CD1c-positive myeloid dendritic cell (primary cell): ENCODE data around the gene SLC24A3.

Source experiments
- DNase-seq: peaks from one replicate; pipeline ENCODE4 v3.0.0-alpha.2; 2016; ENCODE audit errors: extremely low spot score

Gene SLC24A3

DNA sequence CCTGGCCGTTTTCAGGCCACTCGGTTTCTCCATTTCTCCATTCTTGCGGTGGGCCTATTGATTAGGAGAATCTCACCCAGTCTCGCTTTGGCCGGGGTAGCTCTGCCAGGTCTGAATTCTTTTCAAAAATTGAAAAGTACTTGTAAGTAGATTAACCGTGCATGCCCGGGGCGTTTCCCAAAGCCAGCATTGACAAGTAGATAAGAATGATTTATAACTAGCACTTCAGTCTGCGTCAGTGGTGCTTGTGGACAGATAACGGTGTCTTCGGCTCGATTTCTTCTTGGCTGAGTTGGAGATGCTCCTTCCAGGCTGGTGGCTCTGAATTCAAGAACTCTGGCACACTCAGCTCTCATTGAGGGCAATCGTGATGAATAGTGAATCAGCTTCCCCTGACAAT is 29.0 kb downstream of the SLC24A3 start:
- no peak for DNase-seq

GRCh38 chr20:19244291-19244690 is 31.8 kb downstream of the SLC24A3 start:
- no peak for DNase-seq

DNA sequence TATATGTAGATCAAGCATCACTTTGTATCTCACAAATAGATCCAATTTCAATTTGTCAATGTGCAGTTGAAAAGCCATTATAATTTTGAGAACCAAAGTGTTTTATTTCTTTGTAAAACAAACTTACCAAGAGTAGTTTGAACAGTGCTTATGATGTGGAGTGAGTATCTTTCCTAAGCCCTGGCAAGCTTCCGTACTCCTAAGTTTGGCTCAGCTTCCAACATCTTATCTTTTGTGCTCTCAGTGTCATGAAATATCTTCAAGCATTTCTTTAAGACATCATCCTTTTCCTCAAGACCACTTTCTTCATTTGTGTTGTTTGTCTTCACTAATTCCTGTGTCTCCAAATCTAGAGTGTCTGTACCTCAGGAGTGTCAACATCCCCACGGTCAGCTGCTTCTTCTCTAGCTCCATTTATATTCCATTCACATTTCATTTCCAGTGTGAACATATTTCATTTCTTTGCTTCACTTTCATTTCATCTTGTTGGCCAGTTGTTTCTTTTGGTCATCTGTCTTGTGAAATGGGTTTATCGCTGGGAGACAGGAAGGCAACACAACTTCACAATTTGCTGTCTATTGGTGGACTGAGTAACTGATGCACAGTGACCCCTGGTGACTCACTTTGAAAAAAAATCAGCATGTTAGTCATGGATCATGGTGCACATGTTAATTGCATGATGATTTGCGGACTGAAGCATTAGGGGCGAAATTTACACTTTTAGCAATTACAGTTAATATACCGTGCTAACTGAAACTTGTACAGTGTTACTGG is 36.9 kb downstream of the SLC24A3 start:
- DNase-seq: peak; percentile 38

DNA sequence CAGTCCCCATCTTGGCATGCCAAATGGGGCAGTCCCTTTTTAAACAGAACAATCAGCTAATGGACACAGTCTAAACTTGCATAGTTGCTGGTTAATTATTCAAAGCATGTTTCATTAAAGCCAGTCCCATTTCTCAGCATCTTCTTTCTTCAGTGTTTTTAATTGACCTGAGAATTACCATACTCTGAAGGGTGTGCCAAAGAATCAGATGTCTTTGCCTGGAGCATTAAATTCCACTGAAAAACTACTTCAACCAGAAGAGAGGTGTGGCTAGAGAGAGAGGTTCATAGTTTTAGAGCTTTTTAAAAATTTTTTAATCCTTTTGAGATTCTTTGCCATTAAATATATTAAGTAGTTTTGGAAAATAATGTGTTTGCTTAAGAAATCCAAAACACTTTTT is 37.9 kb downstream of the SLC24A3 start:
- DNase-seq: no peak

- DNase-seq: no peak
Observed at GRCh38 chr20:19251506-19251905, 39.1 kb downstream of the SLC24A3 start.

GRCh38 chr20:19251958-19252357 is 39.5 kb downstream of the SLC24A3 start:
- no peak for DNase-seq

DNA sequence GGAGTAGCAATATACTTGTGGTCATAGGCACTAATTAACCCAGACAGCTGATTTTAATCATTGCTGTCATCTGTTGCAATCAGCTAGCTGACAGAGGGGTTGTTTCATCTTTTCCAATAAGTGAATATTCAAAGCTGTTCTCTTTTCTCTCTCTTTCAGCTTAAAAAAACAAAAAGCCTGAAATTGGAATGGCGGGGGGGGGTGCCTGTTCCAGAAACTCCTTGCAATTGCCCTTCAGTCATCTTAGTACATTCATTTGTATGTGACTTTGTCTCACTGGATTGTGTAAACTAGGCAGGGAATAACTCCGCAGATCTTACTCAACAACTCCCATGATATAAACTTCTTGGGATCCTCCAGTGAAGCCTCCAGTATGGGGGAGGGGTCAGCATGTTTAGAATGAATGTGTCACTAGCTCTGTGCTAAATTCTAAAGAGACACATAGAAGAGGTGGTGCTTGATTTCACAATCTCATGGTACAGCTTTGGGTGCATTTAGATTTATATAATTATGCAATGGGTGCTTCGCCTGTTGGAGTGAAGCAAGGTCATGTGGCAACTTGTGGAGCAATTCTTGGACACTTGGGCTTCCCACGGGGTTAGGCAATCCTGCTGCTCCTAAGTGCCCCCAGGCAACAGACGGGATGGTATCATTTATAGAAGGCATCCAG is 40.1 kb downstream of the SLC24A3 start:
- peak; percentile 67 for DNase-seq

DNA sequence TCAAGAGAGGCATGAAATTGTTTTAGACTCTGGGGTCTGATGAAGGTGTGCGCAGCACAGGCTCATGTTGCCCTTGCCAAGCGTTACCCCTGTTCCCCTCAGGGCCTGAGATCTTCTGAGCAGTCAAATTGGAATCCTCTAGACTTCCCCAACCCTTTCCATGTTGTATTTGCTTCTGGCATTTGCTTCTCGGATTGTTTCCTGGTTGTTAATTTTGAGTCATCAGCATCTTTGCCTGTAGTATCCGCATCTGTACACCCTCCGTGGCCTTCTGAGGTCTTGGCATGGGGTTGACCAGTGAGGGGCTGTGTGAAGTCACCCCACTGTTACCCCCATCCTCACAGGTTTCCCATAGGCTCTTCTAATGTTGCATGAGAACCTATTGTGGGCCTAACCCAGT is 40.9 kb downstream of the SLC24A3 start:
- no peak for DNase-seq

GRCh38 chr20:19253916-19254820 is 41.7 kb downstream of the SLC24A3 start:
- DNase-seq: no peak

DNA sequence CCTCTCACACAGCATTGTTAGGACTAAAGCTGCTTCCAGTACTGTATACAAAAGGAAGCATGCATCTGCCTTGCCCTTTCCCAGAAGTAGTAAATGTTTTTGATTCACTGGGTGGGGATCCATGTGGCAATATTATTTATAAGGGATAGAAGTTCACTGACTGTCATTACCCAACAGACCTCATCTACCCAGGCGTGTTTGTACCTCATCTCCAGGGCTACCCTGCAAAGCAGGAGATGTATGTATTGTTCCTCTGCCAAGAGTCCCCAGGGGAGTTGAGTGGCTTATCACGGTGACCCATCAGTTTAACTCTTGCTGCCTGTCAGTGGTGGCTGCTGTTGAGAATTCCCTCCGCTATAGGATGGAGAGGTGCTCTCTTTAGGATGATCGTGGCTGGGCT is 42.5 kb downstream of the SLC24A3 start:
- DNase-seq: no peak

DNA sequence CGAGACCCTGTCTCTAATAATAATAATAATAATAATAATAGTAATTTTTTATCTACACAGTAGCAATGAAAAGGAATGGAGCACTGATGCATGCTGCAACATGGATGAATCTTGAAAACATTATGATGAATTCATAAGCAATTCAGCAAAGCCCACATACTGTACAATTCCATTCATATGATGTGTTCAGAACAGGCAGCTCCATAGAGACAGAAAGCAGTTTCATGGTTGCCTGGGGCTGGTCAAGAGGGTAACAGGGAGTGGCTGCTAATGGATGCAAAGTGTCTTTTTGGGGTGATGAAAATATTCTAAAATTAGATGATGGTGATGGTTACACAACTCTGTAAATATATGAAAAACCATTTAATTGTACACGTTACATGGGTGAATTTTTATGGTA is 43.6 kb downstream of the SLC24A3 start:
- no peak for DNase-seq

DNA sequence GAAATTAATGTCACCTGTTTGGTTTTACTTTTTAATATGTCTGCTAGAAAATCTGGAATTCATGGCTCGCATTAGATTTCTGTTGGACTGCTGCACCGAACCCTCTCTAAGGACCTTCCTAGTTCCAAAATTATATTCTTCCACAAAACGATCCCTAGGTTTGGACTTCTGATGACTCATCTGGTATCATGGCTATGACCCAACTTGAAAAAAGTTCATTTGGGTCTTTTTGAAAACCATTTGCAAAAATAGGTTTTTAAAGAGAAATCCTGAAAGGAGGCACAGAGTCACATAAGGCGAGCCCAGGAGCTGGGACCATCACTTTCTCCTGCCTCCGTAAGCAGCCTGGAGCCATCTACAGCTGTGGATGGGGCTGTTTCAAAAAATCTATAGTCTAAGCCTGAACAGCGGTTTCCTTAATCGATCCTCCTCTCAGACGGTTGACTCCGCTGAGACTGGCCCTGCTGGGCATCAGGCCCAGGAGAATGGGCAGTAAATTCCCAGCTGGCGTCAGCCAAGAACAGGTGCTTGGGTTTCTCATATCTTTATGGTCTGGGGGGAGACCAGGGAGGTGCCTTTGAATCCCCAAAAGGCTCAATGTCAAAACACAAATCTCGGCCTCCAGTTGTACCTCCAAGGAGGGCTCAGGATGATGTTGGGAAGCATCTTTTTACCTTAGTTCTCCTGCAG is 44.6 kb downstream of the SLC24A3 start:
- DNase-seq: no peak

- no peak for DNase-seq
Observed at GRCh38 chr20:19257865-19258264, 45.4 kb downstream of the SLC24A3 start.

- DNase-seq: no peak
Observed at GRCh38 chr20:19259141-19259591, 46.7 kb downstream of the SLC24A3 start.

GRCh38 chr20:19260412-19261090 is 48.1 kb downstream of the SLC24A3 start:
- DNase-seq: peak; percentile 25

- no peak for DNase-seq
Observed at GRCh38 chr20:19264191-19264590, 51.7 kb downstream of the SLC24A3 start.

GRCh38 chr20:19265646-19266374 is 53.4 kb downstream of the SLC24A3 start:
- DNase-seq: no peak

GRCh38 chr20:19268426-19268825 is 56.0 kb downstream of the SLC24A3 start:
- no peak for DNase-seq

GRCh38 chr20:19269737-19270340 is 57.4 kb downstream of the SLC24A3 start:
- DNase-seq: no peak
